Gastrocnemius medialis (tissue), 4 donors: ENCODE measurements around the gene AKAP13. TPM values are rescaled to one million over a fixed set of nuclear protein-coding genes. Genes with fewer than 3 reads are reported as not detected.
"Not testable (repeated sequence)": the region's sequence is repeated elsewhere in the genome, so short reads cannot be mapped to it uniquely, and the experiment has no call there.

Source experiments
- ATAC-seq, 2 donors: fragments of 150-250 bp; one replicate each; pipeline ENCODE4 v1.9.1; 2016
- DNase-seq, 2 donors: peaks; one replicate each; pipeline ENCODE4 v3.0.0-alpha.2; 2019
- H3K27ac ChIP-seq, 4 donors: fragments of 200-600 bp; sonication (generic); 1 replicate in 1 of 4; 2 replicates in 3 of 4; pipeline ENCODE4 v1.5.1; 2016 to 2018; ENCODE audit warnings: mild to moderate bottlenecking in 2 of 4, moderate library complexity in 1 of 4
- H3K27me3 ChIP-seq, 3 donors: fragments of 200-600 bp; sonication (generic) in 2 of 3; 1 replicate in 1 of 3; 2 replicates in 2 of 3; pipeline versions ENCODE4 v1.5.1 to v1.6.0; 2016 to 2019; ENCODE audit warnings: mild to moderate bottlenecking in 1 of 3, moderate library complexity in 1 of 3
- H3K36me3 ChIP-seq, 2 donors: fragments of 200-600 bp; sonication (generic) in 1 of 2; one replicate each; pipeline ENCODE4 v1.5.1; 2017 to 2018
- H3K4me1 ChIP-seq, 2 donors: fragments of 200-600 bp; sonication (generic) in 1 of 2; one replicate each; pipeline ENCODE4 v1.5.1; 2016 to 2017; ENCODE audit warnings: mild to moderate bottlenecking in 2 of 2
- H3K4me3 ChIP-seq, 4 donors: fragments of 200-600 bp; sonication (generic) in 3 of 4; 1 replicate in 1 of 4; 2 replicates in 3 of 4; pipeline ENCODE4 v1.5.1; 2016 to 2019; ENCODE audit warnings: mild to moderate bottlenecking in 2 of 4
- H3K9me3 ChIP-seq, 3 donors: fragments of 200-600 bp; sonication (generic) in 2 of 3; 1 replicate in 1 of 3; 2 replicates in 2 of 3; pipeline ENCODE4 v1.5.1; 2016 to 2019
- POLR2A ChIP-seq, 2 donors: fragments of 450-650 bp; IDR thresholded peaks; one replicate each; pipeline ENCODE4 v1.6.1; 2017; ENCODE audit warnings: antibody characterized with exemption in 2 of 2, mild to moderate bottlenecking in 2 of 2, moderate library complexity in 2 of 2
- in situ Hi-C, 4 donors: fragments of 200-750 bp; cut with MboI; loops; one replicate each; pipeline versions ENCODE4 v1.15.0 to v1.8.0; 2017; ENCODE audit warnings: low sequenced_read_pairs in 4 of 4
- intact Hi-C: fragments of 100-400 bp; cut with DNase I; formaldehyde crosslinking; loops from one replicate; pipeline ENCODE4 v1.15.1; 2023; ENCODE audit warnings: low total_unique reads
- total RNA-seq, 4 donors: library from RNA; depleted of rRNA; stranded (reverse); fragments of >200 nt; gene quantifications; one replicate each; pipeline versions ENCODE4 v1.1.0 to v1.2.3, GENCODE V29; 2016
- TF ChIP-seq, protein P1 (sequence below), 5 experiments: fragments of 450-650 bp in 3 of 5; fragments of 200-600 bp in 2 of 5; sonication (generic) in 2 of 5; IDR thresholded peaks in 4 of 5; conservative IDR thresholded peaks in 1 of 5; 1 replicate in 4 of 5; 2 replicates in 1 of 5; pipeline ENCODE4 v1.5.1; 2016 to 2019; ENCODE audit warnings: antibody characterized with exemption in 5 of 5, mild to moderate bottlenecking in 3 of 5, moderate library complexity in 3 of 5

The AKAP13 gene
- total RNA-seq, 4 donors from 2014 or later, result 127 to 481 (median 172) TPM

DNA sequence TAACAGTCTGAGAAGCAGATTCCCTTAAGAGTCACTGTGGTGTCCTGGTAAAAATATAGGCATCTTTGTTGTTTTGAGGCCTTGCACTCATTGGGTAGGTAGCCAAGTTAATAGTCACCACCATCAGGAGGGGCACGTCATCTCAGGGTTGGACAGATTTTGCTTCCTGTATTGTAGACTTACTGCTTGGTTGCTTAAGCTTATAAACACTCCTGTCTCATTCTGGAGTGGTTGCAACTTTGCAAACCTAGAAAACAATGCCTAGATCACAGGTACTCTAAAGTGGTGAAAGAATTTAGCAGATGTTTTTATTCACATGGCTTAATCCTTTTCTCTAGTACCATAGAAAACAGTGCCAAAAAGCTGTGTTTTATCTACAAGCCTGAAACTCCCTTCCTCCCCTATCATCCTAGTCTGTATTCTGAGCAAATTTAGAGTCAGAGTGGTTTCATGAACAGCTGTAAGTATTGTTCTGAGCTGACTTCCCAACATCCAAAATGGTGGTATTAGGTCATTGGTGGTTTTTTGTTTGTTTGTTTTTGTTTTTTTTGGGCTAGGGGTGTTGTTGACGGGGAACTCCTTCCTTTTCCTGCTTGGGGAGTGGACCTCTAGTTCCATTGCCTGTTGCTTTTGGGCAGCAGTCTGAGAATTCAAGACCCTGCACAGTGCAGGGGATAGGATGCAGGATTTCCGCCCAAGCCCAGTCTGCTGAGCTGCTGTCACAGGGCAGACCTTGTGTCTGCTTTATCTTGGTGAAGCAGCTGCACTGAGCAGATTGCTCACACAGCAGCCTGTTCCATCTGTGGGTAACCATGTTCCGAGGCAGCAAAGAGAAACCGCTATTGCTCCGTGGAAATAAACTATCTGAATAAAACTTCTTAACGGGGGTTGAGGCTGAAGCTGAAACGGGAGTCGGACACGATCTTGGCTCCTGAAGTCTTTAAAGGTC, 202.0 kb downstream of the AKAP13 start:
- peaks cover 58 to 71% of the 10 kb centered on the region in 2 donors for H3K4me1 ChIP-seq
- in situ Hi-C loops, result loop anchor here in 2 of 4 donors (10.0 to 25.0 kb wide), 2 partner anchors 122 to 255 kb away; no protein-coding TSS in a partner anchor
- no peaks in the 10 kb centered on the region for H3K36me3 ChIP-seq
- ATAC-seq (peak; percentile 62 to 68), DNase-seq (peak; percentile 77 to 78)
- intact Hi-C loops, result loop anchor here (5.0 to 10.0 kb wide), 6 partner anchors 200 to 950 kb away; partner anchors contain the start of genes AGBL1, AKAP13 and KLHL25
- TF ChIP-seq POLR2A (IDR thresholded peaks at IDR 0.05), result peak; percentile 88 to 89
- TF ChIP-seq, protein P1, sequence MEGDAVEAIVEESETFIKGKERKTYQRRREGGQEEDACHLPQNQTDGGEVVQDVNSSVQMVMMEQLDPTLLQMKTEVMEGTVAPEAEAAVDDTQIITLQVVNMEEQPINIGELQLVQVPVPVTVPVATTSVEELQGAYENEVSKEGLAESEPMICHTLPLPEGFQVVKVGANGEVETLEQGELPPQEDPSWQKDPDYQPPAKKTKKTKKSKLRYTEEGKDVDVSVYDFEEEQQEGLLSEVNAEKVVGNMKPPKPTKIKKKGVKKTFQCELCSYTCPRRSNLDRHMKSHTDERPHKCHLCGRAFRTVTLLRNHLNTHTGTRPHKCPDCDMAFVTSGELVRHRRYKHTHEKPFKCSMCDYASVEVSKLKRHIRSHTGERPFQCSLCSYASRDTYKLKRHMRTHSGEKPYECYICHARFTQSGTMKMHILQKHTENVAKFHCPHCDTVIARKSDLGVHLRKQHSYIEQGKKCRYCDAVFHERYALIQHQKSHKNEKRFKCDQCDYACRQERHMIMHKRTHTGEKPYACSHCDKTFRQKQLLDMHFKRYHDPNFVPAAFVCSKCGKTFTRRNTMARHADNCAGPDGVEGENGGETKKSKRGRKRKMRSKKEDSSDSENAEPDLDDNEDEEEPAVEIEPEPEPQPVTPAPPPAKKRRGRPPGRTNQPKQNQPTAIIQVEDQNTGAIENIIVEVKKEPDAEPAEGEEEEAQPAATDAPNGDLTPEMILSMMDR (IDR thresholded peaks at IDR 0.05 in 4 of 5, conservative IDR thresholded peaks at IDR 0.05 in 1 of 5), result no peak
- H3K27ac ChIP-seq, result peak overlapping the region; percentile 88 to 96 (median 90)
- H3K9me3 ChIP-seq, result no peaks in the 10 kb centered on the region
- H3K27me3 ChIP-seq, result no peaks in the 10 kb centered on the region
- H3K4me3 ChIP-seq, result peak overlapping the region; percentile 51 to 63 (median 60)

DNA sequence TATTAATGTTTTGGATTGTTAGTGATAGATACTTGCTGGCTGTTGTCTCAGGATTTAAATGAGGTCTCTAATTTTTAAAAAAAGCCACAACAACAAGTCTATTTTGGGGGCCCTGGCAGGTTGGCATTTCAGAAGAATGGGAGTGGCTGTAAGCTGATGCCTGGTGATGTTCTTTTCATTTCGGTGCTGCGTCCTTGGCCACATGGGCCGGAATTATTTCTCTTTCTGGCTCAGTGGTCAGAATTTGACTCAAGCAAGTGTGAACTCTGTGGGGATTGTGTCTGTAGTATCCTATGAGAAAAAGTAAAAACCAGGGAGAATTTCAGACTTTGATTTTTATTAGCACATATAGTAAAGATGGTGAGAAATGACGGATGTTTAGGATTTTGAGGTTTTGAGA, 203.0 kb downstream of the AKAP13 start:
- ATAC-seq (peak; percentile 51 to 60), DNase-seq (peak; percentile 75 to 82)
- H3K9me3 ChIP-seq, result no peaks in the 10 kb centered on the region
- H3K27me3 ChIP-seq, result no peaks in the 10 kb centered on the region
- peak overlapping the region; percentile 88 to 96 (median 90) for H3K27ac ChIP-seq
- H3K36me3 ChIP-seq, result no peaks in the 10 kb centered on the region
- peaks cover 65 to 80% of the 10 kb centered on the region in 2 donors for H3K4me1 ChIP-seq
- in situ Hi-C loops (loop anchor here in 2 of 4 donors (10.0 to 25.0 kb wide), 2 partner anchors 121 to 254 kb away; no protein-coding TSS in a partner anchor), intact Hi-C loops (loop anchor here (5.0 to 10.0 kb wide), 6 partner anchors 201 to 951 kb away; partner anchors contain the start of genes AGBL1, AKAP13 and KLHL25)
- TF ChIP-seq, protein P1 (IDR thresholded peaks at IDR 0.05 in 4 of 5, conservative IDR thresholded peaks at IDR 0.05 in 1 of 5), result no peak
- peak; percentile 50 to 62 for TF ChIP-seq POLR2A (IDR thresholded peaks at IDR 0.05)
- peak overlapping the region; percentile 51 to 63 (median 60) for H3K4me3 ChIP-seq

- peaks cover 65 to 80% of the 10 kb centered on the region in 2 donors for H3K4me1 ChIP-seq
- intact Hi-C loops, result loop anchor here (5.0 to 10.0 kb wide), 6 partner anchors 202 to 952 kb away; partner anchors contain the start of genes AGBL1, AKAP13 and KLHL25
- ATAC-seq, result peak; percentile 28 to 31
These were observed 203.6 kb downstream of the AKAP13 start for GRCh38 chr15:85583923-85584390.

DNA sequence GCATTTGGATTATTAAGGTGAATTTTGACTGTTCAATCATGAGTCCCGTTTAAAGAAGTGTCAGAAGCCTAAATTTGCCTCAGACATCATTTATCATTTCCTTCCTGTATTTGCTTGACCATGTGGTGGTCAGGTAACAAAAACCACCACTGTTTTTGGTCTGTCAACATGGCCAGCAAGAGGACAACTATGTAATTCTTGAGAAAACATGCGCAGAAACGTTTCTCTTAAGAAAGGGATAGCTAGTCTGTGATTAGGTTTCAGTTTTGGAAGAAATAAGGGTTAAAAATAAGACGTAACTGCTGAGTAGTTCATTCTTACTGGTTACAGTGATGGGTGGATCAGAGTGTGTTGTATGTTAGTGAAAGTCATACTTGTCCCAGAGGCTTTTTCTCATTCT, 204.5 kb downstream of the AKAP13 start:
- H3K4me3 ChIP-seq, result peak overlapping the region; percentile 51 to 63 (median 60)
- H3K36me3 ChIP-seq, result no peaks in the 10 kb centered on the region
- peaks cover 65 to 78% of the 10 kb centered on the region in 2 donors for H3K4me1 ChIP-seq
- no peaks in the 10 kb centered on the region for H3K27me3 ChIP-seq
- intact Hi-C loops, result loop anchor here (5.0 to 10.0 kb wide), 6 partner anchors 203 to 953 kb away; partner anchors contain the start of genes AGBL1, AKAP13 and KLHL25
- no peak for ATAC-seq
- in situ Hi-C loops, result loop anchor here in 2 of 4 donors (10.0 to 25.0 kb wide), 2 partner anchors 120 to 252 kb away; no protein-coding TSS in a partner anchor
- no peaks in the 10 kb centered on the region for H3K9me3 ChIP-seq
- no peak for TF ChIP-seq POLR2A (IDR thresholded peaks at IDR 0.05)
- TF ChIP-seq, protein P1 (IDR thresholded peaks at IDR 0.05 in 4 of 5, conservative IDR thresholded peaks at IDR 0.05 in 1 of 5), result no peak
- no peak for DNase-seq
- H3K27ac ChIP-seq, result peak overlapping the region; percentile 88 to 96 (median 90)

More at GRCh38 chr15:85583923-85584390, 203.6 kb downstream of the AKAP13 start:
- no peaks in the 10 kb centered on the region for H3K9me3 ChIP-seq
- peak; percentile 12 to 26 for TF ChIP-seq POLR2A (IDR thresholded peaks at IDR 0.05)
- TF ChIP-seq, protein P1 (IDR thresholded peaks at IDR 0.05 in 4 of 5, conservative IDR thresholded peaks at IDR 0.05 in 1 of 5), result no peak
- H3K27me3 ChIP-seq, result no peaks in the 10 kb centered on the region
- H3K36me3 ChIP-seq, result no peaks in the 10 kb centered on the region
- H3K27ac ChIP-seq, result peak overlapping the region; percentile 88 to 96 (median 90)
- peak overlapping the region; percentile 51 to 63 (median 60) for H3K4me3 ChIP-seq
- peak; percentile 58 to 70 for DNase-seq
- in situ Hi-C loops, result loop anchor here in 2 of 4 donors (10.0 to 25.0 kb wide), 2 partner anchors 121 to 253 kb away; no protein-coding TSS in a partner anchor

DNA sequence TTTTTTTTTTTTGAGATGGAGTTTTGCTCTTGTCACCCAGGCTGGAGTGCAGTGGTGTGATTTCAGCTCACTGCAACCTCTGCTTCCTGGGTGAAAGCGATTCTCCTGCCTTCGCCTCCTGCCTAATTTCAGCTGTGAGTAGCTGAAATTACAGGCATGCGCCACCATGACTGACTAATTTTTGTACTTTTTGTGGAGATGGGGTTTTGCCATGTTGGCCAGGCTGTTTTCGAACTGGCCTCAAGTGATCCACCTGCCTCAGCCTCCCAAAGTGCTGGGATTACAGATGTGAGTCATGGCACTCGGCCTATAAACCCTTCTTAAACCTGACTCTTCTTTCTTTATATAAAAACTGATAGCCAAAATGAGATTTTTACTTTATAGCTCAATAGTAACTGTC, 205.8 kb downstream of the AKAP13 start:
- not testable (repeated sequence) for H3K27me3 ChIP-seq, ATAC-seq, H3K36me3 ChIP-seq, DNase-seq, H3K9me3 ChIP-seq
- peaks cover 64 to 78% of the 10 kb centered on the region in 2 donors for H3K4me1 ChIP-seq
- intact Hi-C loops (loop anchor here (10.0 kb wide), 2 partner anchors 579 to 751 kb away; no protein-coding TSS in a partner anchor), in situ Hi-C loops (loop anchor here in 2 of 4 donors (10.0 to 25.0 kb wide), 2 partner anchors 119 to 251 kb away; no protein-coding TSS in a partner anchor)
- peak overlapping the region; percentile 88 to 96 (median 90) for H3K27ac ChIP-seq
- peak overlapping the region in 1 of 4 donors; percentile 60 for H3K4me3 ChIP-seq
